Hepatocyte (in vitro differentiated cells): ENCODE data around the gene SOX6. TPM values are rescaled to one million over a fixed set of nuclear protein-coding genes. Genes with fewer than 3 reads are reported as not detected.

ENCODE experiments used
- DNase-seq: peaks from one replicate; pipeline ENCODE4 v3.0.0-alpha.2; 2016; ENCODE audit warnings: low spot score
- H2AFZ ChIP-seq: fragments of 200-600 bp; sonication (generic); 2 replicates; pipeline ENCODE4 v1.6.0; 2016; ENCODE audit warnings: antibody characterized with exemption, mild to moderate bottlenecking
- H3K27ac ChIP-seq: fragments of 200-600 bp; sonication (generic); 2 replicates; pipeline ENCODE4 v1.5.1; 2016; ENCODE audit warnings: mild to moderate bottlenecking
- H3K27me3 ChIP-seq: fragments of 200-600 bp; sonication (generic); 2 replicates; pipeline ENCODE4 v1.6.1; 2016
- H3K36me3 ChIP-seq: fragments of 200-600 bp; sonication (generic); replicated peaks from 2 replicates; pipeline ENCODE4 v1.5.1; 2016; ENCODE audit warnings: low read depth; ENCODE audit not compliant: insufficient read depth
- H3K4me1 ChIP-seq: fragments of 200-600 bp; sonication (generic); 2 replicates; pipeline ENCODE4 v1.5.1; 2016; ENCODE audit warnings: mild to moderate bottlenecking, moderate library complexity; ENCODE audit not compliant: insufficient read depth
- H3K4me2 ChIP-seq: fragments of 200-600 bp; sonication (generic); 2 replicates; pipeline ENCODE4 v1.6.0; 2016
- H3K4me3 ChIP-seq: fragments of 200-600 bp; sonication (generic); 2 replicates; pipeline ENCODE4 v1.5.1; 2016; ENCODE audit warnings: mild to moderate bottlenecking
- H3K79me2 ChIP-seq: fragments of 200-600 bp; sonication (generic); 2 replicates; pipeline ENCODE4 v1.6.0; 2017; ENCODE audit warnings: mild to moderate bottlenecking
- H3K9me2 ChIP-seq: fragments of 200-600 bp; sonication (generic); replicated peaks from 2 replicates; pipeline ENCODE4 v1.6.0; 2017; ENCODE audit warnings: mild to moderate bottlenecking; ENCODE audit not compliant: insufficient read depth
- H3K9me3 ChIP-seq: fragments of 200-600 bp; sonication (generic); 2 replicates; pipeline ENCODE4 v1.5.1; 2016; ENCODE audit warnings: low read depth, mild to moderate bottlenecking
- H4K20me1 ChIP-seq: fragments of 200-600 bp; sonication (generic); 2 replicates; pipeline ENCODE4 v1.6.0; 2016; ENCODE audit warnings: mild to moderate bottlenecking; ENCODE audit not compliant: insufficient read depth, poor library complexity, severe bottlenecking
- EZH2 ChIP-seq: fragments of 200-600 bp; sonication (generic); IDR thresholded peaks from 2 replicates; pipeline ENCODE4 v1.6.1; 2016; ENCODE audit warnings: antibody characterized with exemption, mild to moderate bottlenecking, borderline replicate concordance
- EZH2phosphoT487 ChIP-seq: fragments of 200-600 bp; sonication (generic); IDR thresholded peaks from one replicate; pipeline ENCODE4 v1.6.1; 2018; ENCODE audit warnings: antibody characterized with exemption, mild to moderate bottlenecking, low read depth, moderate library complexity; ENCODE audit not compliant: unreplicated experiment, severe bottlenecking
- WGBS: methylation state at CpG from one replicate; pipeline ENCODE4 v1.1.6; 2016; ENCODE audit warnings: low lambda C conversion rate; ENCODE audit errors: missing lambda C conversion rate; 5-methylcytosine and 5-hydroxymethylcytosine counted together
- polyA plus RNA-seq: library from polyadenylated mRNA; unstranded; fragments of >200 nt; fragmentation: Nextera tagmentation; extraction: Ambion mirVana; gene quantifications from 2 replicates; pipeline ENCODE4 v1.2.1, GENCODE V29; 2016
- total RNA-seq: library from RNA; depleted of rRNA; stranded (reverse); fragments of >200 nt; gene quantifications from 2 replicates; pipeline ENCODE4 v1.2.3, GENCODE V29; 2014
- TF ChIP-seq, protein P1 (sequence below): fragments of 200-600 bp; sonication (generic); IDR thresholded peaks from 2 replicates; pipeline ENCODE4 v1.5.1; 2016; ENCODE audit warnings: antibody characterized with exemption, mild to moderate bottlenecking; ENCODE audit not compliant: poor library complexity

The SOX6 gene
- total and polyA plus RNA-seq, 2 experiments from 2014 or later, result 23.2 to 75.7 TPM

DNA sequence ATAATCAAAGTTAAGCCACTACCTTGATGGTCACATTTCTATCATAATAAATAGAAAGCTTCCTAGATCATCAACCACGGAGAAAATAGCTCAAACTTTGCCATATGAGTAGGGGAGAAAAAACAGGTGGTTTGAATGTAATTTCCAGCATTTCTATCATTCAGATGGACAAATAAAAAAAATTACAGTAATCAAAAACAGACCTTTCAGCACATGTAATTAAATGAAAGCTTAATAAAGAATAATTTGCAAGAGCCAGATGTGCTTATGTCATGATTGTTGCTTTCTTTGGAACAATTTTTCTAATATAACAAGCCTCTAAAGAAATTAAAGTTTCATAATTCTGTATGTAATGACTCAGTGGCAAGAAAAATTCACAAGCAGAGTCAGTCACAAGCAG is 297.0 kb downstream of the SOX6 start:
- no peaks in the 10 kb centered on the region for H3K9me2 ChIP-seq
- no peak overlapping the region for H3K4me3 ChIP-seq
- no peaks in the 10 kb centered on the region for H3K9me3 ChIP-seq
- no peak overlapping the region for H2AFZ ChIP-seq
- H3K4me1 ChIP-seq, result no peaks in the 10 kb centered on the region
- no peaks in the 10 kb centered on the region for H3K36me3 ChIP-seq
- no peak for DNase-seq
- no peaks in the 10 kb centered on the region for H3K27me3 ChIP-seq
- no peak overlapping the region for H3K27ac ChIP-seq
- H3K4me2 ChIP-seq, result no peak overlapping the region
- no peaks in the 10 kb centered on the region for H3K79me2 ChIP-seq
- TF ChIP-seq EZH2phosphoT487 (no peak), EZH2 (no peak)
- TF ChIP-seq, protein P1, sequence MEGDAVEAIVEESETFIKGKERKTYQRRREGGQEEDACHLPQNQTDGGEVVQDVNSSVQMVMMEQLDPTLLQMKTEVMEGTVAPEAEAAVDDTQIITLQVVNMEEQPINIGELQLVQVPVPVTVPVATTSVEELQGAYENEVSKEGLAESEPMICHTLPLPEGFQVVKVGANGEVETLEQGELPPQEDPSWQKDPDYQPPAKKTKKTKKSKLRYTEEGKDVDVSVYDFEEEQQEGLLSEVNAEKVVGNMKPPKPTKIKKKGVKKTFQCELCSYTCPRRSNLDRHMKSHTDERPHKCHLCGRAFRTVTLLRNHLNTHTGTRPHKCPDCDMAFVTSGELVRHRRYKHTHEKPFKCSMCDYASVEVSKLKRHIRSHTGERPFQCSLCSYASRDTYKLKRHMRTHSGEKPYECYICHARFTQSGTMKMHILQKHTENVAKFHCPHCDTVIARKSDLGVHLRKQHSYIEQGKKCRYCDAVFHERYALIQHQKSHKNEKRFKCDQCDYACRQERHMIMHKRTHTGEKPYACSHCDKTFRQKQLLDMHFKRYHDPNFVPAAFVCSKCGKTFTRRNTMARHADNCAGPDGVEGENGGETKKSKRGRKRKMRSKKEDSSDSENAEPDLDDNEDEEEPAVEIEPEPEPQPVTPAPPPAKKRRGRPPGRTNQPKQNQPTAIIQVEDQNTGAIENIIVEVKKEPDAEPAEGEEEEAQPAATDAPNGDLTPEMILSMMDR, result no peak
- H4K20me1 ChIP-seq, result no peaks in the 10 kb centered on the region
- 72% methylated on average over 1 of the region's 1 CpG for WGBS

DNA sequence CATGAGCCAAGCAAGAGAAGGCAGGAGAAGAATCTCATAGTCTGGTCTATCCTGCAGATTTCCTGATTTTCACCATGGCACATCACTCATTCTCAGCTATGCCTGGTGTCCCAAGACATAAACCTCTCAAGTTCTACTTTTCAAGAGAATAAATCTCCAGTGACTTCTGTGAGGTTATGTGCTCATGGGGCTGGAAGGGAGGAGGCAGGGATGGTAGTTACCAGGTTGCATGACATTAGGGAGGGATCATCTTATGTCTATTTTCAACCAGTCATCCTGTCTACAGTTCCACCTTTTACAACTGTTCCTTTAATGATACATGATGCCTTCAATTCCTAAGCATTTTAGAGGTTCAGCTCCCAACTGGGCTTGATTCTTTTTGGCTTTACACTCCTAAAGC is 297.7 kb downstream of the SOX6 start:
- Histone ChIP-seq H3K4me1 (no peaks in the 10 kb centered on the region), H3K4me2 (no peak overlapping the region), H3K4me3 (no peak overlapping the region), H4K20me1 (no peaks in the 10 kb centered on the region), H3K27ac (no peak overlapping the region), H2AFZ (no peak overlapping the region), H3K9me2 (no peaks in the 10 kb centered on the region), H3K36me3 (no peaks in the 10 kb centered on the region), H3K9me3 (no peaks in the 10 kb centered on the region), H3K79me2 (no peaks in the 10 kb centered on the region), H3K27me3 (no peaks in the 10 kb centered on the region)
- DNase-seq, result no peak
- TF ChIP-seq EZH2 (no peak), EZH2phosphoT487 (no peak)
- TF ChIP-seq, protein P1, result no peak

DNA sequence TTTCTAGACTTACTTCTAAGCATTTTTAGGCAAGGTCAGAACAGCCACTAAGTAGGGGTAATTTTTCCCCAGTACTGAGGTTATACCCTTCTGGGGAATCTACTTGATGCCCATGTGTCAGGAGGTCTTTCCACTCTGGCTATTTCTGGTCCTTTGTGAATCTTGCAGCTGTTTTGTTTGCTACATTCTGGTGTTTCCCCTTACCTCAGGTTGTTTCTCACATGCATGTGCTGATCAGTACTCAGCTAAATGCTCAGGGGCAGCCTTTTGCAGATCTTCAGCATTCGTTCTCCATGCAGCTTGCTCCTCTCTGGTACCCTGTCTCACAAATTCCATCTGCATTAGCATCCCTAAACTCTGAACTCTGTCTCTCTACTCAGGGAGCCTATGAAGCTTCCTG is 303.6 kb downstream of the SOX6 start:
- H3K4me3 ChIP-seq, result no peak overlapping the region
- DNase-seq, result no peak
- no peak overlapping the region for H3K4me2 ChIP-seq
- no peak overlapping the region for H2AFZ ChIP-seq
- WGBS, result 96% methylated on average over 1 of the region's 1 CpG
- H3K4me1 ChIP-seq, result no peaks in the 10 kb centered on the region
- H3K79me2 ChIP-seq, result no peaks in the 10 kb centered on the region
- H3K36me3 ChIP-seq, result no peaks in the 10 kb centered on the region
- H3K27ac ChIP-seq, result no peak overlapping the region
- H3K9me2 ChIP-seq, result no peaks in the 10 kb centered on the region
- TF ChIP-seq EZH2, result no peak
- no peak for TF ChIP-seq EZH2phosphoT487
- TF ChIP-seq, protein P1, result no peak
- H3K27me3 ChIP-seq, result no peaks in the 10 kb centered on the region
- no peaks in the 10 kb centered on the region for H4K20me1 ChIP-seq
- H3K9me3 ChIP-seq, result no peaks in the 10 kb centered on the region

GRCh38 chr11:16049611-16050010 is 306.7 kb downstream of the SOX6 start:
- Histone ChIP-seq H4K20me1 (no peaks in the 10 kb centered on the region), H2AFZ (no peak overlapping the region), H3K9me2 (no peaks in the 10 kb centered on the region), H3K79me2 (no peaks in the 10 kb centered on the region), H3K9me3 (no peaks in the 10 kb centered on the region), H3K4me2 (no peak overlapping the region), H3K27ac (no peak overlapping the region), H3K4me1 (no peaks in the 10 kb centered on the region), H3K4me3 (no peak overlapping the region), H3K27me3 (no peaks in the 10 kb centered on the region), H3K36me3 (no peaks in the 10 kb centered on the region)
- DNase-seq, result no peak
- TF ChIP-seq EZH2 (no peak), EZH2phosphoT487 (no peak)
- TF ChIP-seq, protein P1, result no peak
- 76% methylated on average over 5 of the region's 5 CpGs for WGBS
